Osteoblast (primary cell): ENCODE results near the gene PLPP1. TPM values are rescaled to one million over a fixed set of nuclear protein-coding genes. Genes with fewer than 3 reads are reported as not detected.

Source experiments
- DNase-seq: peaks from one replicate; pipeline ENCODE4 v3.0.0; 2011; ENCODE audit warnings: low spot score, mixed read lengths; ENCODE audit not compliant: insufficient read length; ENCODE audit errors: missing footprints
- H2AFZ ChIP-seq: 2 replicates; pipeline ENCODE4 v1.6.0; 2011; ENCODE audit warnings: mild to moderate bottlenecking, low read length
- H3K27ac ChIP-seq: 2 replicates; pipeline ENCODE4 v1.5.1; 2011; ENCODE audit warnings: mild to moderate bottlenecking, low read depth, low read length, moderate library complexity
- H3K27me3 ChIP-seq: 2 replicates; pipeline ENCODE4 v1.6.0; 2012; ENCODE audit warnings: mild to moderate bottlenecking, control low read depth, inconsistent platforms, low read length, moderate library complexity; ENCODE audit not compliant: insufficient read depth
- H3K36me3 ChIP-seq: 2 replicates; pipeline ENCODE4 v1.5.1; 2011; ENCODE audit warnings: mild to moderate bottlenecking, low read length, control low read depth, moderate library complexity; ENCODE audit not compliant: insufficient read depth
- H3K4me1 ChIP-seq: 2 replicates; pipeline ENCODE4 v1.5.1; 2011; ENCODE audit warnings: mild to moderate bottlenecking, low read length, control low read depth, moderate library complexity; ENCODE audit not compliant: insufficient read depth
- H3K4me2 ChIP-seq: 2 replicates; pipeline ENCODE4 v1.6.0; 2011; ENCODE audit warnings: mild to moderate bottlenecking, low read length; ENCODE audit not compliant: insufficient read depth
- H3K4me3 ChIP-seq: fragments of 200-600 bp; sonication (generic); 3 replicates; pipeline ENCODE4 v1.5.1; 2012; ENCODE audit warnings: mild to moderate bottlenecking, low read length, inconsistent platforms; ENCODE audit not compliant: insufficient read depth
- H3K79me2 ChIP-seq: 2 replicates; pipeline ENCODE4 v1.6.0; 2012; ENCODE audit warnings: mild to moderate bottlenecking, low read length, control low read depth, inconsistent platforms; ENCODE audit not compliant: insufficient read depth
- H3K9me3 ChIP-seq: 2 replicates; pipeline ENCODE4 v1.5.1; 2011; ENCODE audit warnings: low read depth, low read length, control low read depth
- H4K20me1 ChIP-seq: 2 replicates; pipeline ENCODE4 v1.6.0; 2012; ENCODE audit warnings: mild to moderate bottlenecking, low read length, control low read depth; ENCODE audit not compliant: insufficient read depth
- CTCF ChIP-seq: IDR thresholded peaks from 2 replicates; pipeline ENCODE4 v1.5.1; 2011; ENCODE audit warnings: mild to moderate bottlenecking, low read depth, low read length, moderate library complexity; ENCODE audit errors: extremely low read depth
- total RNA-seq: library from RNA; depleted of rRNA; stranded (reverse); fragments of >200 nt; gene quantifications from 2 replicates; pipeline ENCODE4 v1.2.3, GENCODE V29; 2012

Gene PLPP1
- total RNA-seq, 1 donor = 69.8 TPM

- no peaks in the 10 kb centered on the region for H3K9me3 ChIP-seq
- H3K27me3 ChIP-seq = peaks cover 3% of the 10 kb centered on the region
- H3K4me2 ChIP-seq = no peak overlapping the region
- no peaks in the 10 kb centered on the region for H3K79me2 ChIP-seq
- no peaks in the 10 kb centered on the region for H4K20me1 ChIP-seq
- no peaks in the 10 kb centered on the region for H3K4me1 ChIP-seq
- H3K27ac ChIP-seq = no peak overlapping the region
- no peak for TF ChIP-seq CTCF
- no peak for DNase-seq
- no peak overlapping the region for H3K4me3 ChIP-seq
- H2AFZ ChIP-seq = no peak overlapping the region
- no peaks in the 10 kb centered on the region for H3K36me3 ChIP-seq
These were observed 22.4 kb upstream of the PLPP1 start for GRCh38 chr5:55557123-55557522.

- Histone ChIP-seq H3K36me3 (no peaks in the 10 kb centered on the region), H3K79me2 (no peaks in the 10 kb centered on the region), H3K4me1 (no peaks in the 10 kb centered on the region), H3K4me3 (no peak overlapping the region), H3K9me3 (no peaks in the 10 kb centered on the region), H3K27me3 (peaks cover 5% of the 10 kb centered on the region), H4K20me1 (no peaks in the 10 kb centered on the region), H3K4me2 (no peak overlapping the region), H2AFZ (no peak overlapping the region), H3K27ac (no peak overlapping the region)
- DNase-seq = no peak
- TF ChIP-seq CTCF = no peak
These were observed 19.9 kb upstream of the PLPP1 start for GRCh38 chr5:55554585-55555202.

GRCh38 chr5:55551904-55552303, 17.1 kb upstream of the PLPP1 start:
- Histone ChIP-seq H3K27me3 (peaks cover 17% of the 10 kb centered on the region), H3K27ac (no peak overlapping the region), H3K79me2 (no peaks in the 10 kb centered on the region), H3K4me3 (no peak overlapping the region), H3K4me1 (no peaks in the 10 kb centered on the region), H3K4me2 (no peak overlapping the region), H3K36me3 (no peaks in the 10 kb centered on the region), H2AFZ (no peak overlapping the region), H4K20me1 (no peaks in the 10 kb centered on the region), H3K9me3 (no peaks in the 10 kb centered on the region)
- no peak for TF ChIP-seq CTCF
- DNase-seq = no peak

- no peaks in the 10 kb centered on the region for H3K36me3 ChIP-seq
- H3K4me3 ChIP-seq = no peak overlapping the region
- no peaks in the 10 kb centered on the region for H4K20me1 ChIP-seq
- DNase-seq = no peak
- no peak overlapping the region for H3K4me2 ChIP-seq
- no peak overlapping the region for H3K27ac ChIP-seq
- no peaks in the 10 kb centered on the region for H3K79me2 ChIP-seq
- H2AFZ ChIP-seq = no peak overlapping the region
- H3K9me3 ChIP-seq = no peaks in the 10 kb centered on the region
- TF ChIP-seq CTCF = no peak
- no peaks in the 10 kb centered on the region for H3K4me1 ChIP-seq
- peaks cover 17% of the 10 kb centered on the region for H3K27me3 ChIP-seq
These were observed 16.6 kb upstream of the PLPP1 start for GRCh38 chr5:55551358-55551757.
